HG03469 (cell line): ENCODE data around the gene MADD.

ENCODE experiments used
- ATAC-seq: cut with Tn5 transposase; IDR thresholded peaks from one replicate; pipeline ENCODE4 v1.9.1; 2021; ENCODE audit warnings: mild to moderate bottlenecking, moderate library complexity, moderate number of reproducible peaks; ENCODE audit not compliant: unreplicated experiment

MADD gene

DNA sequence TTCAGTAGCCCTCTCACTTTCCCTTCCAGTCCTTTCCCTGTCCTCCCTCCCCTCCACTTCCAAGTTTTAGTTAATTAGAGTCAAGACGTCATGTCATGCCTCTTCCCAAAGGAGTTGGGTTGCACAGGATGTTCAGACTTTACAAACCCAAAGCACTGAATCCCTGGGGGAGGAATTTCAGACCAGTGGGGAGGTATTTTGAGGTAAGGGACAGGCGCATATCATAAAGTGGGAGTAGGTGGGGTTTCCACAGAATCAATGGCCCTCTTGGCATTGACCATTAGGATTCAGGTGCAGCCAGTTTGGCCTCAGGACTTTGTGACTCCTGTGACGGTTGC, 20.6 kb upstream of the MADD start:
- ATAC-seq = no peak

GRCh38 chr11:47251751-47252150, 18.2 kb upstream of the MADD start:
- no peak for ATAC-seq

GRCh38 chr11:47253660-47254059, 16.3 kb upstream of the MADD start:
- no peak for ATAC-seq

- no peak for ATAC-seq
These were observed 15.5 kb upstream of the MADD start for GRCh38 chr11:47254386-47254785.

DNA sequence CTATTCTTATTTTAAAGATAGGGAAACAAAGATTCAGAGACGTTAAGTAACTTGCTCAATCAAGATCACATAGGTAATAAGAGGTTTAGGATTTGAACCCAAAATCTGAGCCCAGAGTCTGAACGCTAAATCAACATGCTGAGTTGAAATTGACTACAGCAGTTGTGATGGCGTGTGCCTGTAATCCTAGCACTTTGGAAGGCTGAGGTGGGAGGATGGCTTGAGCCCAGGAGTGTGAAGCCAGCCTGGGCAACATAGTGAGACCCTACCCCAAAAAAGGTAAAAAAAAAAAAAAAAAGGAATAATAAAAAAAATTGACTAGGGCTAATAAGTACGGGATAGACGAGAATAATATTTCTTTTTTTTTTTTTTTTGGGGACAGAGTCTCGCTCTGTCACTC, 13.6 kb upstream of the MADD start:
- no peak for ATAC-seq

DNA sequence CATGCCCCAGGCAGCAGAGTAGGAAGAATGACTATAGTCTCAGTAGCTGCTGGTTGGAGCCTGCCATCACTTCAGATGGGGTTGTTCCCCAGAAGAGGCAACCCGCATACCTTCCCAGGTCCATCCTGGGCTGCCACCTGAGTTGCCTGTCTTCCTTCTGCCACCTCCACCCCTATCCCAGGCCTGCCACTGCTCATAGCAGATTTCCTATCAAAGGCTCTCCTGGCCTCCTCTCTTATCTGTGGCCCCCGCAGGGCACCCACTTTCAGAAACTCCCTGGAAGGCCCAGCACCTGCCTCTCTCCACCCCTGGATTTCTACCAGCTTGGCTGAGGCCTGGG, 12.8 kb upstream of the MADD start:
- no peak for ATAC-seq

GRCh38 chr11:47257517-47258316, 12.2 kb upstream of the MADD start, which contains the start of gene NR1H3:
TSS of gene NR1H3 (plus strand) at chr11:47257996. CDS start at chr11:47259217, 1,221 bp downstream.
- ATAC-seq = no peak

GRCh38 chr11:47258317-47258902, 11.5 kb upstream of the MADD start:
- ATAC-seq = no peak

GRCh38 chr11:47259232-47259977, 10.5 kb upstream of the MADD start:
- peak; percentile 42 for ATAC-seq

GRCh38 chr11:47260366-47260765, 9.6 kb upstream of the MADD start:
- no peak for ATAC-seq

DNA sequence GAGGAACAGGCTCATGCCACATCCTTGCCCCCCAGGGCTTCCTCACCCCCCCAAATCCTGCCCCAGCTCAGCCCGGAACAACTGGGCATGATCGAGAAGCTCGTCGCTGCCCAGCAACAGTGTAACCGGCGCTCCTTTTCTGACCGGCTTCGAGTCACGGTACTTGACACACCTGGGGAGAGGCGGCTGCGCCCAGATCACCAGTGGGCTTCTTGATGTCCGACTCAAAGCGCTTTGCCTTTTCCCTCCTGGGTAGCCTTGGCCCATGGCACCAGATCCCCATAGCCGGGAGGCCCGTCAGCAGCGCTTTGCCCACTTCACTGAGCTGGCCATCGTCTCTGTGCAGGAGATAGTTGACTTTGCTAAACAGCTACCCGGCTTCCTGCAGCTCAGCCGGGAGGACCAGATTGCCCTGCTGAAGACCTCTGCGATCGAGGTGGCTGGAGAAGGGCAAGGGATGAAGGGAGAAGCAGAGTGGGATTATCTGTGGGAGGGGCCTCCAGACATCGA, 8.6 kb upstream of the MADD start:
- no peak for ATAC-seq

GRCh38 chr11:47264119-47264518, 5.8 kb upstream of the MADD start:
- ATAC-seq = no peak

DNA sequence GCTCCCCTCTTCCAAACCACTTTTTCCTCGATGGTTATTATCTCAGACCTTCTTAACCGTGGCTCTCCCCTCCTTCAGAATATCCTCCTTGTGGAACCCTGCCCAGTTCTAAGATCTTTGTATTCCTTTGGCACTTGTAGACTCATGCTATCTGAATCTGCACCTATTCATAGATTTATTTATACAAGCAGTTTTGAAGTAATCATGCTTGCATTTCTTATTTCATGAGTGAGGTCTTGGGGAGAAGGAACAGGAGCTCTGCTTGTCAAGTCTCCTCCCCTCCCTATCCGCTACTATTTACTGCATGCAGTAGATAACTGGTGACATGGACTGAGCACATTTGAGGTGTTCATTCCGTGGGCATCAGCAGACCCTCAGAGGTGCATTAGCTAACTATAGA, 5.4 kb upstream of the MADD start:
- ATAC-seq = no peak

GRCh38 chr11:47267876-47268275, 2.1 kb upstream of the MADD start:
- no peak for ATAC-seq

- no peak for ATAC-seq
These were observed 1.4 kb upstream of the MADD start for GRCh38 chr11:47268448-47269001.

GRCh38 chr11:47269002-47269828, 718 bp upstream of the MADD start:
- peak; percentile 24 for ATAC-seq

DNA sequence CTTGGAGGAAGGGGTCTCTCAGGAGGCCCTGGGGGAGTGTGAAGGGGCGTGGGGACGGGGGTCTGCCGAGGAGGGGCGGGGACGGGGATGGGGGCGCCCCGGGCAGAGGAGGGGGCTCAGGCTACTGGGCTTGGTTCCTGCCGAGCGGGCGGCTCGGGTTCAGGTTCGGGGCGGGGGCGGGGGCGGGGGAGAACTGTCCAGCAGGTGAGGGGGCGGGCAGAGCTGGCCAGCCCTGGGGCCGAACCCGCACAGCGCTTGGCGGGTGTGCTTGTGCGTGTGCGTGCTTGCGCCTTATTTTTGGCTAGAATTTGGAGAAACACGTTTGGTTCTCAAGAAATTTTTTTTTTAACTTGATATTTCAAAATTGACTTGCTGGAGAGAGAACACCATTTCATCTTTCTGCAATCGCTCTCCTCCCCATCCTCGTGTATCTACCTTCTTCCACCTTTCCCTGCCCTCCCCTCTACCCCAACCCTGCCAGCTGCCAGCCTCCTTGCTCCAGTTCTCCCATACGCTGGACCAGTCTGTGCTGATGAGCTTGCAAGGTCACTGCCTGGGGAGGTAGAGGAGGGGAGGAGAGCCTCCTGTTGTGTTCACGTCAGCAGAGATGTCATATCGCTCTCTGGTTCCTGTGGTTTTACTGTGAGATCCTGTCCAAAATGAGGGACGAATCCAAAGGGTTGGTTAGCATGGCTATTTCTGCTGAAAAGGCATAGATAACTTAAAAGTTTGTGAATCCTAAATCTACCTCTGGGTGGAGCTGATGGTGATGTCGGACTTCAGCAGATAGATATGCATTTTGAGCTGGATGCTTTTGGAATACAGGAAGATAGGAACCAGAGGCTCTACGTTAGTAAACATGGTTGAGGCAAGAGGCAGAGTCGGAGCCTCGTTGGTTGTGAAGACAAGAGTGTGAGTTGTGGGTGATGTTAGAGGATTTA, 668 bp downstream of the MADD start:
- ATAC-seq = no peak

GRCh38 chr11:47271328-47271727, 1.4 kb downstream of the MADD start:
- no peak for ATAC-seq

DNA sequence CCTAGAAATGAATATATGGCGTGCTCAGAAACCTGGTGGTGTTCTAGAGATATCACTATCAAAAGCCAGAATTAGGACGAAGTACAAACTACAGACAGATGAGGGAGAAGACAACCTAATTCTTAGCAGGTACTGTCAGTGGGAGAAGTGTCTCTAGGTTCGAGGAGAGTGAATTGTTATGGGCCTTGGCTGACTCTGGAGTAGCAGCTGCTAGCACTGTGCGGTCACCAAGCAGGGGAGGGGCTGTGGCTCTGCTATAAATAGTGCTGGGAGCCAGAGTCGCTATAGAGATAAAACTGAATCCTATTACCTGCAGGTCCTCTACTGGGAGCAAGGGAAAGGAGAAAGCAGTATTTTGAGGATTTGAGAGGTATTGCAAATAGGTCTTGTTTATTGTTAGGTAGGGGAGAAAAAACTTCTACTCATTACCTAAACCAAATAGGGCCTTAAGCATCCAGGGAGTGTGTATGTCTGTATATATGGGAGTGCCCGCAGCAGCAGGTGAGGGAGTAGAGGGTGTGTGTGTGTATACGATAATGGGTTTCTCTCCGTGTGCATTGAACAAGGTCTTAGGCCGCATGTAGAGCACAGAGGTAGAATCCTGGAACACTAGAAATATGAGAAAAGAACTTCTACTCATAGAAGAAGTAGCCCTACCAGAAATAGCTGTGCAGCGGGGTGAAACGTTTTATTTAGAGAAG, 2.2 kb downstream of the MADD start:
- no peak for ATAC-seq
